Activated T-helper 9 cell treated with anti-CD3 and anti-CD28 coated beads, Interleukin-2, amount 50 U/mL, for 16 hours (primary cell): ENCODE results near the gene TAL1.
"Not testable (repeated sequence)": the region's sequence is repeated elsewhere in the genome, so short reads cannot be mapped to it uniquely, and the experiment has no call there.

Source experiments
- DNase-seq: peaks from one replicate; pipeline ENCODE4 v3.0.0-alpha.2; 2020; ENCODE audit warnings: low read depth

The TAL1 gene

GRCh38 chr1:47212636-47213229 lies 19.3 kb downstream of the TAL1 start:
- no peak for DNase-seq

- DNase-seq = no peak
Measured at GRCh38 chr1:47211796-47212269, 20.2 kb downstream of the TAL1 start.

GRCh38 chr1:47210666-47211065 lies 21.4 kb downstream of the TAL1 start:
- no peak for DNase-seq

GRCh38 chr1:47209725-47210325 lies 22.2 kb downstream of the TAL1 start:
- no peak for DNase-seq

GRCh38 chr1:47209091-47209490 lies 22.9 kb downstream of the TAL1 start:
- no peak for DNase-seq

GRCh38 chr1:47208374-47208850 lies 23.6 kb downstream of the TAL1 start:
- no peak for DNase-seq

GRCh38 chr1:47207803-47208373 lies 24.1 kb downstream of the TAL1 start:
- no peak for DNase-seq

- no peak for DNase-seq
Measured at GRCh38 chr1:47205918-47206317, 26.1 kb downstream of the TAL1 start.

- DNase-seq = not testable (repeated sequence)
Measured at GRCh38 chr1:47203504-47203903, 28.5 kb downstream of the TAL1 start.

- DNase-seq = no peak
Measured at GRCh38 chr1:47201179-47201578, 30.8 kb downstream of the TAL1 start.

- no peak for DNase-seq
Measured at GRCh38 chr1:47198214-47198613, 33.8 kb downstream of the TAL1 start.

- DNase-seq = no peak
Measured at GRCh38 chr1:47196622-47197021, 35.4 kb downstream of the TAL1 start.

- DNase-seq = not testable (repeated sequence)
Measured at GRCh38 chr1:47195981-47196380, 36.0 kb downstream of the TAL1 start.

- no peak for DNase-seq
Measured at GRCh38 chr1:47194311-47194710, 37.7 kb downstream of the TAL1 start.

GRCh38 chr1:47193496-47193895 lies 38.5 kb downstream of the TAL1 start:
- not testable (repeated sequence) for DNase-seq

GRCh38 chr1:47192458-47193384 lies 39.3 kb downstream of the TAL1 start:
- DNase-seq = peak; percentile 43

GRCh38 chr1:47191940-47192457 lies 40.0 kb downstream of the TAL1 start:
- no peak for DNase-seq

- no peak for DNase-seq
Measured at GRCh38 chr1:47190857-47191256, 41.2 kb downstream of the TAL1 start.

GRCh38 chr1:47190509-47190855 lies 41.5 kb downstream of the TAL1 start:
- no peak for DNase-seq

GRCh38 chr1:47189844-47190508 lies 42.0 kb downstream of the TAL1 start, which contains the start of gene PDZK1IP1:
PDZK1IP1 (minus strand) TSS chr1:47190036; CDS start chr1:47189932, 104 bp downstream.
- no peak for DNase-seq
